GM19099 (cell line): Measurements from ENCODE around the gene EHD1.

Experiments used
- POLR2A ChIP-seq: IDR thresholded peaks from 3 replicates; pipeline ENCODE4 v1.6.1; 2011; ENCODE audit warnings: low read depth; ENCODE audit not compliant: insufficient read length; ENCODE audit errors: extremely low read depth

EHD1 gene

DNA sequence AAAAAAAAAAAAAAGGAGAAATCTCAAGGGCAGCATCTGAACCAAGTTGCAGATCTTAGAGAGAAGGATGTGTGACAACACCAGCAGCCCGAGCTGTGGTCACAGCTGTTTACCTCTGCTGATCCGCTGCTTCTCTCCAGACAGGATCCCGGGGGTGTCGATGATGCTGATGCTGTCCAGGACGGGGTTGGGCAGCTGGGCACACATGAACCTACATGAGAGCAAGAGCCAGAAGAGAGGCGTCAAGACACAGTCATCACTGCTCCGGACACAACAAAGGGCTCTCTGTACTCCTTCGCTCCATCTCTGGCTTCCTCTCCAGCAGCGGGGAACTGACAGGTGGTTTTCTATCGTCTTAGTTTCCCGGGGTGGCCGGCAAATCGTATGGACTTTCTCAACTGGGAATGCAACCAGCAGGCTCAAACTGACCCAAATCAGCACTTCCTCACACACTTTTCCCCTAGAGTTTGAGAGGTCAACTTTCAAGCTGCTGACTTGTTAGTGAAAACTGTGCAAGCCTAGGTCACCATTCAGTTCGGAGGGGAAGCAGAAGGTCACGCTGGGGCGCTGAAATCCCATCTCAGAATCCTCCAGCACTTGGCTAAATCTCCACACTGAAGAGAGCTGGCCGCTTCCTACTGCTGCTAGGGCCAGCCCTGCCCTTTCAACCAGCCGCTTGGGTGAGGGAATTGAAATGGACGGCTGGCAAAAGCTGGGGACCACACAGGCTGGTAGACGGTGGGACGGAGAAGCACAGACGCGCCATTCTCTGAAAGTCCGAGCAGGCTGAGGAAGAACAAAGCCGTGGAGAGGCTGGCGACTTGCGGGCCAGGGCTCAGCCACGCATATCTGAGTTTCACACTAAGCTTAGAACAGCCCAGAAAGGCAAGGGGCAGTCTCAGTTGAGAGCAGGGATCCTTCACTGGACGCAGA, 3.8 kb downstream of the EHD1 start:
- TF ChIP-seq POLR2A = no peak

DNA sequence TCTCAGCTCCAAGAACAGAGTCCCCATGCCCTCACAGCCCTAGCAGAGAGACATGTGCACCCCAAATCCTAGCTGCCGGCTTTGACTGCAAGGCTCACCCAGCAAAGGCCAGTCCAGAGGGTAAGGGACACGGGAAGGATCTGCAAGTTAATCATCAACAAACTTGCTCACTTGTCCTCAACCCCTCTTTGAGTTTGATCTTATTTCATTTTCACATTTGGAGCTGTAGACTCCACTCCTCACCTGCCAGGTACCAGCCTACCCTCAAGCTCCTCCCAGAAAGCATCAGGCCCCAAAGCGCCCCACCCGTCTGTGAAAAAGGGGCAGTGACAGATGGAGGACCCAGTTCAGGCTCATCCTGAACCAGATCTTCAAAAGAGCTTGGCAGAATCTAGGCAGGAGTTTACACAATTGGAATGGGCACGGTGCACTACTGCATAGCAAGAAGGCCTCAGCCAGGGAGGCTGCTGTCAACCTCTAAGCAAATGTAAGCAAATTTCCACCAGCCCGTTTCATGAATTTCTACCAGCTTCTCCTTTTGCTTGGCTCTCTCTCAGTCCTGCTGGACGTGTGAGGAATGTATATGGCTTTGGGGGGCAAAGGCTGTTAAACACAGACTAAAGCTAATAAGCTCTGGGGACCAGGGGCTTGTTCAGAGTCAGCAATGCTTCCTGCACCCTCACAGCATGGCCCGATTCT, 5.5 kb downstream of the EHD1 start:
- TF ChIP-seq POLR2A = peak; percentile 22

DNA sequence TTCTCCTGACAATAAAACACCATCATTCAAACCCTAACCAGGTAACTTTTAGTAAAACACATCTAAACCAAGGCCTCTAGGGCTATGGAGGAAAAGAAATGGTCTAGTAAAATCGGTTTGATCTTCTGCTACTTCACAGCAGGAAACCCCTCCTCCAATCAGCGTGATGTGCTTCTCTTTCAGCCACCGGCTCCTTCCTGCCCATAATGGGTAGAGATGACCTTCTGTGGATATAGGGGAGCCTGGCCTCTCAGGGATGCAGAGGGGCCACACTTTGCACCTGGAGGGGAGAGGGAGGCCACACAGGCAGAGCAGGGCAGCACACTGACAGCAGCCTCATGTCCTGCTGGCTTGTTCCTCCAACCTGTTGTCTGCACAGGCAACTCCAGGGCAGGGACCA, 6.9 kb downstream of the EHD1 start:
- no peak for TF ChIP-seq POLR2A

DNA sequence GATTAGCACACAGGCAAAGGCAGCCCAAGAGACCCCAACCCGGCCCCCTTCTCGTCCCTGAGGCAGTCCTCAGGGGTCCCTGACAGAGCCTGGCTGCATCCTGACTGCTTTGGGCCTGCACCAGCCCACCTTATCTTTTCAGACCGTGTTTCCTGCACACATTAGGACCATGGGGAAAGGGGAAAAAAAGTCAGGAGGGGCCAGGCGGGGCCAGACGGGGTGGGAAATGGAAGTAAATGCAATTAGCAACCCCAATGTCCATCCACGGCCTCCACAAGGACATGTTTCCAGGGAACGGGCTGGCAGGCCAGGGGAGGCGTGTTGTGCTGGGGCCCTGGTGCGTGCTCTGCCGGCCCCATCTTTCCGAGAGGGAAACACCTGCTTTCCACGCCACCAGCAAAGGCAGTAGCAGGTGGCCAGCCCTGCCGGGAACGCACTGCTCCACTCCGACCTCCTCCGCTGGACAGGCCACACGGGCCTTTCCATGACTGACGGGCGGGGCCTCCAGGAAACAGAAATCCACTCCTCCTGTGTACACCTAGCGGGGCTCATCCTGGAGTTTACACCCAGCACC, 7.4 kb downstream of the EHD1 start:
- TF ChIP-seq POLR2A = no peak

- TF ChIP-seq POLR2A = no peak
Observed at GRCh38 chr11:64870176-64870892, 8.1 kb downstream of the EHD1 start.

DNA sequence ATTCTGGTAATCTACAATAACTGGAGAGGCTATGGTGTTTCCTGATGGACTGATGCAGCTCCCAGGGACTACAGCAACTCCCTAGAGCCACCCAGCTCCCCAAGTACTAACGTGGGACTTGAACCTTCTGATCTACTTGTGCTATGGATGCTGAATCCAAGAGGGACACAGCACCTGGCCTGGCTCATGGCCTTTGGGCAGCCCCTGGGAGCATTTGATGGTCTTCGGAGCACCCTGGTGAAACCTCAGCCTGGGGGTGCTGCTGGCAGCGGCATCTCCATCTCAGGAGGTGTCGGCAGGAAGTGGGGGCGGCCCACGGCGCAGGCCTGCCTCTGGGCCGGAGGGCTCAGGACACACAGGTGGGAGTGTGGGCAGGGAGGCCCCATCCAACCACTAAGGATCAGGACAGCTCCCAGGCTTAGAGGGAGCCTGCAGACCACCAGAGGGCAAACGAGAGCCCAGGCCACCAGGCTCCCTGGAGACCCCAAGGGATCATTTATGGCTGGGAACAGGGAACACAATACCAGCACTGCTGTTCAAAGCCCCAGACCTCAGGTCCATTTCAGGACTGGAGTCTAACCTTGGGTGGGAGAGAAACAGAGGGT, 8.7 kb downstream of the EHD1 start:
- TF ChIP-seq POLR2A = peak; percentile 16

DNA sequence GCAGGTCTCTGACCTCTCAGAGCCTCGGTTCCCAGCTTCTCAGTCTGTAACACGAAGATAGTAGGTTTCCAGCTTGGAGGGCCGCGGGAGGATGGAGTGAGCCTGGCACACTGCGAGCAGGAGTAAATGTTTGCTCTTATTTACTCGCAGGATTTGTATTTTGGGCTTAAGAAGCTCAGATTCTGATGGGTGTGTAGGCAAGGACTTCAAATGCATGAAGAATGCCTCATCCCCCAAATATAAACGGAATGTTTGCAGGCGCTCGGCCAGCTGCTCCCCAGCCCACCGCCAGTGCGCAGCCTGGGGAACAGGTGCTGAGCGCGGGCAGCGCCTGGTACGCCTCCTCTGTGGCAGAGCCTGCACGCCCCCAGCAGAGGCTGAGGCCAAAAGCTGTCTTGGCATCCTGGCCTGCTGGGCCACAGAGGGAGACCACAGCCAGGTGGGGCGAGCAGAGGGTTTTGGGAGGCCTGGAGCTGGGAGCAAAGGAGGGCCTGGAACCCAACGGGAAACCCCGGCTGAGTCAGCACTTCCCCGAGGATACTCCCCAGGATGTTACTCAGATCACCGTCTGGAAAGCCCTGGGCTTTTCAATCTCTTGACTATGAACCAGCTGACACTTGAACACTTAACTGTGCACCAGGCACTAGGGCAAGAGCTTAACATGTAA, 9.4 kb downstream of the EHD1 start:
- TF ChIP-seq POLR2A = no peak

- no peak for TF ChIP-seq POLR2A
Observed at GRCh38 chr11:64867748-64868462, 10.5 kb downstream of the EHD1 start.

GRCh38 chr11:64866173-64866491, 12.3 kb downstream of the EHD1 start:
- no peak for TF ChIP-seq POLR2A

DNA sequence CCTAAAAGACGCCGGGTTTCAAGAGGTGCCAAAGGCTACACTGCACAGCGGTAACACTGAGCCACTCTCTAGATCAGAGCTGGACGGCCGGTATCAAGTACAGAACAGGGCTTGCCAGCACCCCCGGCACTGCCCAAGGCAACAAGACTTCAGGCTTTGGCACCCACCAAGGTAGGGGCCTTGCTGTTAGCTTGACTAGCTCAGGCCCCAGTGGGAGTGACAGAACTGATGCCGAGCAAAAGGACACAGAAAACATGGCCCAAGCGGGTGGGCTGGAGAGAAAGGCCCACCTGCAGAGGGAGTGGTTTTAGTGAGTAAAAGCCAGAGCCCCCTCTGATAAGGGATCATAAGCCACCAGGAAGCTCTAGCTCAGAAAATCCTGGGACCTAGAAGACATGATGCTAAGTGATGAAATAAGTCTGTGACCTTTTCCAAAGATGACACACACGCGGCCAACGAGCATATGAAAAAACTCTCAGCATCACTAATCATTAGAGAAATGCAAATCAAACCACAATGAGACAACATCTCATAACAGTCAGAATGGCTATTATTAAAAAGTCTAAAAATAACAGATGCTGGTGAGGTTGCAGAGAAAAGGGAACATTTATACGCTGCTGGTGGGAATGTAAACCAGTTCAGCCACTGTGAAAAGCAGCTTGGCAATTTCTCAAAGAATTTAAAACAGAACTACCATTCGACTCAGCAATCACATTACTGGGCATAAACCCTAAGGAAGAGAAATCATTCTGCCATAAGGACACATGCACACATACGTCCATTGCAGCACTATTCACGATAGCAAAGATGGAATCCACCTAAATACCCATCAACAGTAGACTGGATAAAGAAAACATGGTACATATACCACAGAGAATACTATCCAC, 12.9 kb downstream of the EHD1 start:
- TF ChIP-seq POLR2A = no peak

DNA sequence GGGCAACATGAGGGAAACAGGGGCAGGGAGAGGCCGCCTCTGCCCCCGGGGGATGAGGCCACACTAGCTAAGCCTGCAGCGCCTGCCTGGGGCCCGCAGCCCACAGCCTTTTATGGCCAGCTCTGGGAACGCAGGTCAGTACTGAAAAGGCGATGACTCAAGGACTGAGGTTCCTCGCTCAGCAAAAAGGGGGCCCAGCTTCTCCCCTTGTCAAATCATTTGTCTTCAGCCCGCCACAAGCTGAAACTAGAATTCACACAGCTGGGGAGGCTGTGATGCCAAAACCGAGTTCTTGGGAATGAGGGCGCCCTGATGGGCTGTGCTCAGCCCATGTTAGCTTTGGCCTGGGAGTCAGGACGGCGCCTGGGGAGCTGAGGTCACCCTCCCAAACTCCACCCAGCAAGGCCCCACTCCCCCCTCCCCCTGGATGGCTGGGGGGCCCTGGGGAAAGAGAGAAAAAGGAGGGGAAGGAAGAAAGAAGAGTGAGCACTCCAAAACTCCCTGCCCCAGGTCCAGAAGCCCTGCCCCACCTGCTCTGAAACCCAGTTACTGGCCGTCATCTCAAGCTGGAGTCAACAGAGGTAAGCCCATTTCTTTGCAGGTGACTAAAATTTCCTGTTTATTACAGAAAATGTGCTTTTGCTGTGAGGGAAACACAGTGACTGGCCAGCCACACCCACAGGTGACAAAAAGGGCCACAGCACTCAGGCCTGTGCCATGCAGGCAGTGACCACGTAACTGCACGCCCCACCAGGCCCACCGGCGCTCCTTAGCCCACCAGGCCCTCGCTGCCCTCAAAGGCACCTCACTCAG, 13.7 kb downstream of the EHD1 start:
- TF ChIP-seq POLR2A = peak; percentile 33

- TF ChIP-seq POLR2A = no peak
Observed at GRCh38 chr11:64864135-64864472, 14.3 kb downstream of the EHD1 start.

DNA sequence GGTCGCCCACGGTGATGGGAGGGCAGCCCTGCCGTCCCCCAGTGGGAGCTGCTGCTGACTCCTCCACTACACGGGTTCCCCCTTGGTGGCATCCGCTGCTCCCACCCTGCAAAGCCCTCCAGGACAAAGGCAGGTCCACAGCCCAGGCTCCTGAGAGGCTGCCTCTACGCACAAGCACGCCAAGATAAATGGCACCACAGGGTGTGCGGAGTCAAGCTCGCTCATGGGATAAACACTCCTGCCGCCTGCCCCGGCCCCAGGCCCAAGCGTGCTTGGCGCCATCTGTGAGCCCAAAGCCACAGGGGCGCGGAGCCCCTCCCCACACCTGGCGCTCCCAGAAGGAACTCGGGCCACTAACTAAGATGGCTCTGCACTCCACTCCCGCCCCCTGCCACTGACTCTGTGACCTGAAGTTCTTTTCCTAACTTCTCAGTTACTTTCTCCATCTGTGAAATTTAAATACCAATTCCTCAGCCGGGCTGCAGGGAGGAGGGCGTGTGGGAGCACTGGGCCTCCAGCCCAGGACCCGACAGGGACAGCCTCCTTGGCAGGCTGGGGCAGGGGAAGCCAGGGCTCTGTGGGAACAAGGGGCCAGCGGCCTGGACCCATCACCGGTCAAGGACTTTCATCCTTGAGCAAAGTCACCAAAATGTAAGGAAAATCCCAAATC, 14.9 kb downstream of the EHD1 start:
- TF ChIP-seq POLR2A = no peak
